ENCODE data around the gene LRRC18. TPM values are rescaled to one million over a fixed set of nuclear protein-coding genes. Genes with fewer than 3 reads are reported as not detected.

LRRC18 gene
- total and polyA plus RNA-seq, 2 donors (not counting 3 experiments of a cell fraction or from before 2014, with no cell fraction given) = not detected

- Histone ChIP-seq H3K79me2 (ENCODE audit: control insufficient read depth, insufficient read depth, low read length) (no peaks in the 10 kb centered on the region), H3K36me3 (ENCODE audit: control insufficient read depth in 2 of 2, extremely low read depth in 1 of 2, insufficient read depth in 2 of 2, low read length in 2 of 2) (no peaks in the 10 kb centered on the region), H3K27ac (ENCODE audit: insufficient read depth, low read depth, low read length) (no peak overlapping the region), H3K4me1 (ENCODE audit: control insufficient read depth, extremely low read depth, insufficient read depth, low read length) (no peaks in the 10 kb centered on the region), H3K9me3 (replicated peaks; ENCODE audit: control insufficient read depth, insufficient read depth, low read length) (no peaks in the 10 kb centered on the region), H3K9ac (replicated peaks; ENCODE audit: extremely low read depth, insufficient read depth, low read length) (no peak overlapping the region), H3K27me3 (ENCODE audit: control insufficient read depth in 2 of 2, insufficient read depth in 2 of 2, low read length in 2 of 2) (no peaks in the 10 kb centered on the region), H4K20me1 (replicated peaks; ENCODE audit: control insufficient read depth, extremely low read depth, insufficient read depth, low read length) (no peaks in the 10 kb centered on the region), H3K4me3 (replicated peaks in 1 of 3; ENCODE audit: insufficient read depth in 1 of 3, low read depth in 1 of 3, low read length in 3 of 3) (no peak overlapping the region), H2AFZ (ENCODE audit: low read depth, low read length) (no peak overlapping the region), H3K4me2 (ENCODE audit: insufficient read depth, low read length) (no peak overlapping the region), H3K9me1 (replicated peaks; ENCODE audit: control insufficient read depth, extremely low read depth, insufficient read depth, low read length) (no peaks in the 10 kb centered on the region)
- intact Hi-C loops (cut with micrococcal nuclease) (no loop called here), dilution Hi-C loops (cut with MboI; ENCODE audit: extremely low pct_ligation_motif_present, low sequenced_read_pairs) (no loop called here)
- ChIA-PET CTCF (no interaction called here), POLR2A (no interaction called here)
- BruUV-seq (replicated peaks) = no TSS peak
- DNase-seq (ENCODE audit: low read depth, low spot score) = peak; percentile 3
- TF ChIP-seq FOS (IDR thresholded peaks at IDR 0.05; ENCODE audit: borderline replicate concordance, insufficient read depth, low read length) (no peak), MAX (IDR thresholded peaks at IDR 0.05; ENCODE audit: insufficient read depth, insufficient read length) (no peak), EZH2 (IDR thresholded peaks at IDR 0.05; ENCODE audit: borderline replicate concordance, low read depth, low read length, severe bottlenecking) (no peak), JUN (IDR thresholded peaks at IDR 0.05; ENCODE audit: borderline replicate concordance, insufficient read depth, insufficient read length, low read depth) (no peak), CTCF (IDR thresholded peaks at IDR 0.05; ENCODE audit: extremely low read depth in 1 of 2, insufficient read depth in 1 of 2, low read depth in 1 of 2, low read length in 2 of 2) (no peak), POLR2AphosphoS5 (IDR thresholded peaks at IDR 0.05; ENCODE audit: insufficient read depth, low read depth, low read length) (no peak), GATA2 (IDR thresholded peaks at IDR 0.05; ENCODE audit: insufficient read depth, insufficient read length, low read depth, low read length) (no peak), MYC (IDR thresholded peaks at IDR 0.05; ENCODE audit: low read depth, low read length) (no peak), POLR2A (IDR thresholded peaks at IDR 0.05; ENCODE audit: low read depth, low read length) (no peak)
- FAIRE-seq = no peak
Measured at GRCh38 chr10:48901319-48901718, 38.3 kb downstream of the LRRC18 start.
